Astrocyte of the spinal cord (primary cell): ENCODE data around the gene PLEKHG2.

Source experiments
- DNase-seq: peaks from one replicate; pipeline ENCODE4 v3.0.0; 2011; ENCODE audit warnings: low read depth, low spot score
- H3K4me3 ChIP-seq: 2 replicates; pipeline ENCODE4 v1.5.1; 2011; ENCODE audit warnings: low read depth, mild to moderate bottlenecking, low read length, moderate library complexity
- in situ Hi-C: cut with HindIII; loops from 2 replicates; pipeline ENCODE4 v1.10.0; 2017; ENCODE audit warnings: low sequenced_read_pairs
- TF ChIP-seq, protein P1 (sequence below): IDR thresholded peaks from 2 replicates; pipeline ENCODE4 v1.5.1; 2012; ENCODE audit warnings: low read depth, mild to moderate bottlenecking, low read length, inconsistent platforms

PLEKHG2 gene

DNA sequence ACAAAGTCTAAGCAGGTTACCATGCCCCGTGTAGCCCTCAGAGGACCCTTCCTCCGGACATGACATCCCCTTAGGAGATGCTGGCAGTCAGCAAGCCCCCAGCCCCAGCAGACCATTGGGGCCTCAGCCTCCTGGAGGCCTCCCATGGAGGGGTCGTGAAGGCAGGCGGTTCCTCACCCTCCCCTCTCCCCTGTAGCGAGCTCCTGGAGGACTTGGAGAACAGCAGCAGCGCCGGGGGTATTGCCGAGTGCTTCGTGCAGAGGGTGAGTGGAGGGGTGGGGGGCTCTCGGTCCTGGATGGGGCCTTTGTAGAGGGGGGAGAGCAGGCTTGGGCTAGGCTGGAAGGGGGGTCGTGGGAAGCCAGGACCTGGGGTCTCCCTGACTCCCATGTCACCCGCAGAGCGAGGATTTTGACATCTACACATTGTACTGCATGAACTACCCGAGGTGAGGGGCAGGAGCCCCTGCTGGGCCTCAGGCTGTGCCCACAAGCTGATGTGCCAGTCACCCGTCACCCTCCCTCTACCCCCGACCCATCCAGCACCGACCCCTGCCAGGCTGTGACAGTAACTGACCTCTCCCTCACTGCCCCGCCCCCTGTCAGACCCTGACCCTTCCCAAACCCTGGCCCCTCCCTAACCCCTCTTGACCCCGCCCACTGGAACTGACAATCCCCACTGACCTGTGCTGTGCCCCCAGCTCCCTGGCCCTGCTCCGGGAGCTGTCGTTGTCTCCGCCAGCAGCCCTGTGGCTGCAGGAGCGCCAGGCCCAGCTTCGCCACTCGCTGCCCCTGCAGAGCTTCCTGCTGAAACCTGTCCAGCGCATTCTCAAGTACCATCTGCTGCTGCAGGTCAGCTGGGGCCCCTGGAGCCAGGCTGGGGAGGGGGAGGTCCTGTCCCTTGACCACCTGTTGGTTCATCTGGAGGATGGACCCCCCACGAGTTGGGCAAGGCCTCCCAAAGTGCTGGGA is 4.0 kb downstream of the PLEKHG2 start:
- H3K4me3 ChIP-seq, result no peak overlapping the region
- TF ChIP-seq, protein P1, sequence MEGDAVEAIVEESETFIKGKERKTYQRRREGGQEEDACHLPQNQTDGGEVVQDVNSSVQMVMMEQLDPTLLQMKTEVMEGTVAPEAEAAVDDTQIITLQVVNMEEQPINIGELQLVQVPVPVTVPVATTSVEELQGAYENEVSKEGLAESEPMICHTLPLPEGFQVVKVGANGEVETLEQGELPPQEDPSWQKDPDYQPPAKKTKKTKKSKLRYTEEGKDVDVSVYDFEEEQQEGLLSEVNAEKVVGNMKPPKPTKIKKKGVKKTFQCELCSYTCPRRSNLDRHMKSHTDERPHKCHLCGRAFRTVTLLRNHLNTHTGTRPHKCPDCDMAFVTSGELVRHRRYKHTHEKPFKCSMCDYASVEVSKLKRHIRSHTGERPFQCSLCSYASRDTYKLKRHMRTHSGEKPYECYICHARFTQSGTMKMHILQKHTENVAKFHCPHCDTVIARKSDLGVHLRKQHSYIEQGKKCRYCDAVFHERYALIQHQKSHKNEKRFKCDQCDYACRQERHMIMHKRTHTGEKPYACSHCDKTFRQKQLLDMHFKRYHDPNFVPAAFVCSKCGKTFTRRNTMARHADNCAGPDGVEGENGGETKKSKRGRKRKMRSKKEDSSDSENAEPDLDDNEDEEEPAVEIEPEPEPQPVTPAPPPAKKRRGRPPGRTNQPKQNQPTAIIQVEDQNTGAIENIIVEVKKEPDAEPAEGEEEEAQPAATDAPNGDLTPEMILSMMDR, result no peak
- DNase-seq, result no peak
- in situ Hi-C loops, result no loop called here

DNA sequence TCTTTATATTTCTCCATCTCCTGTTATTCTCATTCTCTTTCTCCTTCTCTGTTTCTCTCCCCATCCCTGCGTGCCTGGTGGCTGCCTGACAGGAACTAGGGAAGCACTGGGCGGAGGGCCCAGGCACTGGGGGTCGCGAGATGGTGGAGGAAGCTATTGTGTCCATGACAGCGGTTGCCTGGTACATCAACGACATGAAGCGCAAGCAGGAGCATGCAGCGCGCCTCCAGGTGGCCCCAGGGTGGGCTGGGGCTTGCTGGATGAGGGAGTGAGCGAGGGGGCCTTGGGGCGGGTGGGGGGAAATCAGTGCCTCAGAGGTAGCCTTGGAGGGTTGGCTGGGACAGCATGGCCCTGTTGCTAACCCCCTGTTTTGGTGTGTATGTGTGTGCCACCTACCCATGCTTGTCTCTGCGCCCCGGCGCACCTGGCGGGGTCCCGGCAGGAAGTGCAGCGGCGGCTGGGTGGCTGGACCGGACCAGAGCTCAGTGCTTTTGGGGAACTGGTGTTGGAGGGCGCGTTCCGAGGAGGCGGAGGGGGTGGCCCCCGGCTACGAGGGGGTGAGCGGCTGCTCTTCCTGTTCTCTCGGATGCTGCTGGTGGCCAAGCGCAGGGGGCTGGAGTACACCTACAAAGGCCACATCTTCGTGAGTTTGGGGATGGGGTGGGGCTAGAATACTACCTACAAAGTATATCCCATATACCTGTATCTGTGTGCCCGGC is 5.2 kb downstream of the PLEKHG2 start:
- TF ChIP-seq, protein P1, result no peak
- H3K4me3 ChIP-seq, result no peak overlapping the region
- DNase-seq, result no peak
- in situ Hi-C loops, result no loop called here

DNA sequence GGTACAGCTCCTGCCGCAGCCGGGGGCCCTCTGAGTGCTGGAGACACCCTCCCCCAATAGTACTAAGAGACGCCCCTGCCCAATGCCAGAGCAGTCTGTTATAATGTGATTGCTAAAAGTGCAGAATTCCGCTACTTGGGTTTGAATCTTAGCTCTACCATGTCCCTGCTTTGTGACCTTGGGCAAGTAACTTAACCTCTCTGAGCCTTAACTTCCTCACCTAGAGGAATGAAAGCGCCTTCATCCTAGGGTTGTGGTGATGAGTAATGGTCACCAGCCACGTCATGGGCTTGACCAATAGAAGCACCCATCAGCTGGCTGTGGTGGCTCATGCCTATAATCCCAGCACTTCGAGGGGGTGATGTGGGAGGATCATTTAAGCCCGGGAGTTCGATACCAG is 6.5 kb downstream of the PLEKHG2 start:
- TF ChIP-seq, protein P1, result no peak
- in situ Hi-C loops, result no loop called here
- H3K4me3 ChIP-seq, result no peak overlapping the region
- no peak for DNase-seq

DNA sequence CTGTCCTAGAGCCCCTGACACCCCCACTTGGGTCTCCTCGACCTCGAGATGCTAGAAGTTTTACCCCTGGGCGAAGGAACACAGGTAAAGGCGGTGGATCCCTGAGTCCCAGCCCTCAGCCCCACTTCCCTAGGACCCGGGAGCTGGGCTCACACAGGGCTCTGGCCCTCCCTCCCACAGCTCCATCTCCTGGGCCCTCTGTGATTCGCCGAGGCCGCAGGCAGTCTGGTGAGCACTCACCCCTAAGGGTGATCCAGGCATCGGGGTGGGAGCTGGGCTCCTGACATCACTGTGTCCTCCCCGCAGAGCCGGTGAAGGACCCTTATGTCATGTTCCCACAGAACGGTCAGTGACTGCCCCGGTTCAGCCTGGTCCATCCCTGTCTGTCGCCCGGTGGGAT is 8.3 kb downstream of the PLEKHG2 start:
- no peak overlapping the region for H3K4me3 ChIP-seq
- in situ Hi-C loops, result no loop called here
- DNase-seq, result no peak
- TF ChIP-seq, protein P1, result no peak

DNA sequence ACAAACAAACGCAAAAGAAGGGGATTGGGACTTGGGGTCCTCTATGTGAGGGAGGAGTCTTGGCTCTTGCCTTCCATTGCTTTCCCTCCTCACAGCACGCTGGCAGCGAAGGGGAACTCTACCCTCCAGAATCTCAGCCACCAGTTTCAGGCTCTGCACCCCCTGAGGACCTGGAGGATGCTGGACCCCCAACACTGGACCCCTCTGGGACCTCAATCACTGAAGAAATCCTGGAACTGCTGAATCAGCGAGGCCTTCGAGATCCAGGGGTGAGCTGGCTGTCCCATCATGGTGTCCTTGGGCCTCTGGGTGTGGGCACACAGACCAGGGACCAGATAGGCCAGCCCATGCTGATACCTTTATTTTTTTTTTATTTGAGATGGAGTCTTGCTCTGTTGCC is 9.6 kb downstream of the PLEKHG2 start:
- no peak for DNase-seq
- in situ Hi-C loops, result no loop called here
- TF ChIP-seq, protein P1, result no peak
- H3K4me3 ChIP-seq, result no peak overlapping the region

DNA sequence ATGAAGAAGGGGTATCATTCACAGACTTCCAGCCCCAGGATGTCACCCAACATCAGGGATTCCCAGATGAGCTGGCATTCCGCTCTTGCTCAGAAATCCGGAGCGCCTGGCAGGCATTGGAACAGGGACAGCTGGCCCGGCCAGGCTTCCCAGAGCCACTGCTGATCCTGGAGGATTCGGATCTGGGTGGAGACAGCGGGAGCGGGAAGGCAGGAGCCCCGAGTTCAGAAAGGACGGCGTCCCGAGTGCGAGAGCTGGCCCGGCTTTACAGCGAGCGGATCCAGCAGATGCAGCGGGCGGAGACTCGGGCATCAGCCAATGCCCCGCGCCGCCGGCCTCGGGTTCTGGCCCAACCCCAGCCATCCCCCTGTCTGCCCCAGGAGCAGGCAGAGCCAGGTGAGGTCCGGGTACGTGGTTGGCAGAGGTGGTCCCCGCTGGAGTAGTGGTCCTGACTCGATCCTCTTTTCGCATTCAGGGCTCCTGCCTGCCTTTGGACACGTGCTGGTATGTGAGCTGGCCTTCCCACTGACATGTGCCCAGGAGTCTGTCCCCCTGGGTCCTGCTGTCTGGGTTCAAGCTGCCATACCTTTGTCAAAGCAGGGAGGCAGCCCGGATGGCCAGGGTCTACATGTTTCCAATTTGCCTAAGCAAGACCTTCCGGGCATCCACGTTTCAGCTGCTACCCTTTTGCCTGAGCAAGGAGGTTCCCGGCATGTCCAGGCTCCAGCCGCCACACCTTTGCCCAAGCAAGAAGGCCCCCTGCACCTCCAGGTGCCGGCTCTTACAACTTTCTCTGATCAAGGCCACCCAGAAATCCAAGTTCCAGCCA is 11.0 kb downstream of the PLEKHG2 start:
- TF ChIP-seq, protein P1, result no peak
- no peak overlapping the region for H3K4me3 ChIP-seq
- no peak for DNase-seq
- in situ Hi-C loops, result no loop called here
